Stimulated activated CD4-positive, alpha-beta T cell treated with anti-CD3 and anti-CD28 coated beads, Interleukin-4, amount 100 ng/mL, for 1 hour (primary cell): ENCODE measurements around the gene KDM4C.
"Not testable (repeated sequence)": the region's sequence is repeated elsewhere in the genome, so short reads cannot be mapped to it uniquely, and the experiment has no call there.

ENCODE experiments used
- DNase-seq: peaks from one replicate; pipeline ENCODE4 v3.0.0-alpha.2; 2020

The KDM4C gene

GRCh38 chr9:6987381-6987780 is 229.6 kb downstream of the KDM4C start:
- DNase-seq, result no peak

- no peak for DNase-seq
These were observed 233.6 kb downstream of the KDM4C start for GRCh38 chr9:6991418-6991817.

- no peak for DNase-seq
These were observed 238.5 kb downstream of the KDM4C start for GRCh38 chr9:6996061-6996854.

GRCh38 chr9:6997330-6997729 is 239.6 kb downstream of the KDM4C start:
- no peak for DNase-seq

GRCh38 chr9:6999794-7000193 is 242.0 kb downstream of the KDM4C start:
- DNase-seq, result no peak

GRCh38 chr9:7001571-7001970 is 243.8 kb downstream of the KDM4C start:
- DNase-seq, result no peak

- no peak for DNase-seq
These were observed 246.1 kb downstream of the KDM4C start for GRCh38 chr9:7003861-7004260.

GRCh38 chr9:7006417-7006816 is 248.6 kb downstream of the KDM4C start:
- no peak for DNase-seq

GRCh38 chr9:7008411-7008810 is 250.6 kb downstream of the KDM4C start:
- DNase-seq, result no peak

- no peak for DNase-seq
These were observed 251.3 kb downstream of the KDM4C start for GRCh38 chr9:7009065-7009464.

GRCh38 chr9:7011395-7012067 is 253.8 kb downstream of the KDM4C start:
- DNase-seq, result no peak

- no peak for DNase-seq
These were observed 270.2 kb downstream of the KDM4C start for GRCh38 chr9:7027996-7028395.

- no peak for DNase-seq
These were observed 270.8 kb downstream of the KDM4C start for GRCh38 chr9:7028591-7028990.

- not testable (repeated sequence) for DNase-seq
These were observed 273.2 kb downstream of the KDM4C start for GRCh38 chr9:7030943-7031342.

GRCh38 chr9:7033076-7034045 is 275.6 kb downstream of the KDM4C start:
- no peak for DNase-seq

- DNase-seq, result no peak
These were observed 279.4 kb downstream of the KDM4C start for GRCh38 chr9:7037176-7037575.

GRCh38 chr9:7042124-7042523 is 284.4 kb downstream of the KDM4C start:
- no peak for DNase-seq

GRCh38 chr9:7045361-7045760 is 287.6 kb downstream of the KDM4C start:
- no peak for DNase-seq

- no peak for DNase-seq
These were observed 293.9 kb downstream of the KDM4C start for GRCh38 chr9:7051711-7052110.

- no peak for DNase-seq
These were observed 296.1 kb downstream of the KDM4C start for GRCh38 chr9:7053903-7054302.

- no peak for DNase-seq
These were observed 297.6 kb downstream of the KDM4C start for GRCh38 chr9:7055171-7055903.

- no peak for DNase-seq
These were observed 298.5 kb downstream of the KDM4C start for GRCh38 chr9:7056254-7056653.

GRCh38 chr9:7058473-7058872 is 300.7 kb downstream of the KDM4C start:
- no peak for DNase-seq
